ENCODE data around the gene ST6GALNAC2. TPM values are rescaled to one million over a fixed set of nuclear protein-coding genes. Genes with fewer than 3 reads are reported as not detected.

Gene ST6GALNAC2
- total and polyA plus RNA-seq, 2 donors from 2014 or later, result 6.5 to 28.6 TPM

DNA sequence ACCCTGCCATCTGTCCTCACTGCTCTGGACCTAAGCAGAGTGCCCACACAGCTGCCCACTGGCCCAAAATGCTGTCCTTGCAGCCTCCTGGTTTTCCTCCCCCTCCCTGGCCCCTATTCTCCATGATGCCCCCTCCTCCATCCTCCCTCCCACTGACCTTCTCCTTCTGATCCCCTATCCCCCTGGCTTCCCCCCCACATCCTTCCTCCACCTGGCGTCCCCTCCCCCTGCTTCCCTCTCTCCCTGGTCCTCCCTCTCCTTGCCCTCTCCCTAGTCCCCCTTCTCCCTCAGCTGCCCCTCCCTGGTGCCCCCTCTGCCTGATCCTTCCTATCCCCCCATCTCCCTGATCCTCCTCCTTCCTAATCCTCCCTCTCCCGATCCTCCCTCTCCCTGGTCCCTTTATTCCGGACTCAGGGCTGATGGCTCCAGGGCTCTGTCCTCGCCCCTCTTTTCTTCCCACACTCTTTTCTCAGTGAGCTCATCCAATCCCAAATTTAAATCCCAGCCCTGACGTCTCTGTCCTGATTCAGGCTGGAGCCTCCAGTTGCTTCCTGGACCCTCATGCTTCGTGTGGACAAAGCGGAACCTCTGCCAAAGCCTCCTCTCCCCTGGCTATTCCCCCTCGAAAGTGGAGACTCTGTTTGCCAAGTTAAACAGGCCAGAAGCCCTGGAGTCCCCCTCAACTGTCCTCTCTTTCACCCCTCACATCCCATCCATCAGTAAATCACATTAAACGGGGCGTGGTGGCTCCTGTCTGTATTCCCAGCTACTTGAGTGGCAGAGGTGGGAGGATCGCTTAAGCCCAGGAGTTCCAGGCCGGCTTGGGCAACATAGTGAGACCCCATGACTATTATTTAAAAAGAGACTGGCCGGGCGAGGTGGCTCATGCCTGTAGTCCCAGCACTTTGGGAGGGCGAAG lies 66.4 kb downstream of the ST6GALNAC2 start:
- no peak for TF ChIP-seq CTCF (IDR thresholded peaks at IDR 0.05; ENCODE audit: borderline replicate concordance, extremely low read depth, insufficient read depth)
- no peaks in the 10 kb centered on the region for H3K27me3 ChIP-seq (ENCODE audit: control insufficient read depth, insufficient read depth, low read length)
- intact Hi-C loops (cut with DNase I), result no loop called here
- H3K36me3 ChIP-seq (ENCODE audit: control insufficient read depth in 2 of 3, insufficient read depth in 3 of 3, low read length in 3 of 3), result no peaks in the 10 kb centered on the region
- H3K9ac ChIP-seq (ENCODE audit: low read length in 3 of 3), result no peak overlapping the region
- H3K4me1 ChIP-seq (ENCODE audit: control insufficient read depth in 2 of 3, insufficient read depth in 2 of 3, low read depth in 1 of 3, low read length in 3 of 3), result peaks cover 0 to 4% (median 2%) of the 10 kb centered on the region in 3 donors
- no peak overlapping the region for H3K4me3 ChIP-seq (ENCODE audit: low read length in 3 of 3)
- FAIRE-seq (no peak), DNase-seq (peak in 3 of 5 donors; percentile 51 to 78 (median 53))
- no peaks in the 10 kb centered on the region for H3K9me3 ChIP-seq (ENCODE audit: control insufficient read depth in 2 of 3, insufficient read depth in 1 of 3, low read length in 3 of 3)
- H3K27ac ChIP-seq (ENCODE audit: low read depth in 2 of 2, low read length in 2 of 2), result no peak overlapping the region

DNA sequence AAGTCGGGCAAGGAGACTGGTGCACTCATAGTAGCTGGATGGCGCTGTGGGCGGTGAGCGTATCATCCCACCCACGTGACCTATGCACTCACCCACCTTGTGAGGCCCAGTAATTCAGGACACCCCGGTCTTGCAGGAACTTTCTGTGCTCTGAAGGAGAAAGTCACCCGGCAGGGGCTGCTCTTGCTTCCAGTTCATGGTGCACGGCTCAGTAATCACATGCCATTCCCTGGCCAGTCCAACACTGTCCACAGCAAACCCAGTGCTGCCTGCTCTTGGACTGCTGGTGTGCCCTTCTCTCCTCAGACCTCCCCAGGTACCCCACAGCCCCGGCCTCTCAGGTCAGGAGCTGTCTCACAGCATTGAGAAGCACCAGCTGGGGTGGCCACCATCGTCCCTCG lies 68.0 kb downstream of the ST6GALNAC2 start:
- H3K27ac ChIP-seq (ENCODE audit: low read depth in 2 of 2, low read length in 2 of 2), result peak overlapping the region in 1 of 2 donors; percentile 11
- no peaks in the 10 kb centered on the region for H3K36me3 ChIP-seq (ENCODE audit: control insufficient read depth in 2 of 3, insufficient read depth in 3 of 3, low read length in 3 of 3)
- peaks cover 0 to 4% (median 0%) of the 10 kb centered on the region in 3 donors for H3K4me1 ChIP-seq (ENCODE audit: control insufficient read depth in 2 of 3, insufficient read depth in 2 of 3, low read depth in 1 of 3, low read length in 3 of 3)
- no peaks in the 10 kb centered on the region for H3K9me3 ChIP-seq (ENCODE audit: control insufficient read depth in 2 of 3, insufficient read depth in 1 of 3, low read length in 3 of 3)
- no peak for FAIRE-seq
- H3K4me3 ChIP-seq (ENCODE audit: low read length in 3 of 3), result no peak overlapping the region
- DNase-seq, result peak in 4 of 5 donors; percentile 56 to 77 (median 71)
- intact Hi-C loops (cut with DNase I), result no loop called here
- TF ChIP-seq CTCF (IDR thresholded peaks at IDR 0.05; ENCODE audit: borderline replicate concordance, extremely low read depth, insufficient read depth), result no peak
- H3K27me3 ChIP-seq (ENCODE audit: control insufficient read depth, insufficient read depth, low read length), result no peaks in the 10 kb centered on the region
- H3K9ac ChIP-seq (ENCODE audit: low read length in 3 of 3), result no peak overlapping the region

Other genes starting within 250 kb of the ST6GALNAC2 start
- gene PRPSAP1, start 231.9 kb downstream of the ST6GALNAC2 start, total RNA-seq, result 37.6 TPM
- gene PRPSAP1, start 231.9 kb downstream of the ST6GALNAC2 start, polyA plus RNA-seq (ENCODE audit: insufficient read depth, low read depth, low replicate concordance), result 39.9 TPM
- 10.4 TPM for gene SPHK1, start 201.3 kb downstream of the ST6GALNAC2 start, total RNA-seq
- gene SPHK1, start 201.3 kb downstream of the ST6GALNAC2 start, polyA plus RNA-seq (ENCODE audit: insufficient read depth, low read depth, low replicate concordance), result 1.5 TPM
- 21.3 TPM for gene UBE2O, start 132.7 kb downstream of the ST6GALNAC2 start, total RNA-seq
- gene UBE2O, start 132.7 kb downstream of the ST6GALNAC2 start, polyA plus RNA-seq (ENCODE audit: insufficient read depth, low read depth, low replicate concordance), result 5.5 TPM
- not detected for gene AANAT, start 118.3 kb downstream of the ST6GALNAC2 start, total RNA-seq
- gene AANAT, start 118.3 kb downstream of the ST6GALNAC2 start, polyA plus RNA-seq (ENCODE audit: insufficient read depth, low read depth, low replicate concordance), result not detected
- 58.6 TPM for gene RHBDF2, start 84.4 kb downstream of the ST6GALNAC2 start, total RNA-seq
- 6.8 TPM for gene RHBDF2, start 84.4 kb downstream of the ST6GALNAC2 start, polyA plus RNA-seq (ENCODE audit: insufficient read depth, low read depth, low replicate concordance)
- 12.6 TPM for gene CYGB, start 48.2 kb downstream of the ST6GALNAC2 start, total RNA-seq
- 6.7 TPM for gene CYGB, start 48.2 kb downstream of the ST6GALNAC2 start, polyA plus RNA-seq (ENCODE audit: insufficient read depth, low read depth, low replicate concordance)
- 2.2 TPM for gene PRCD, start 45.8 kb downstream of the ST6GALNAC2 start, total RNA-seq
- not detected for gene PRCD, start 45.8 kb downstream of the ST6GALNAC2 start, polyA plus RNA-seq (ENCODE audit: insufficient read depth, low read depth, low replicate concordance)
- gene ST6GALNAC1, start 57.9 kb upstream of the ST6GALNAC2 start, total RNA-seq, result 0.31 TPM
- not detected for gene ST6GALNAC1, start 57.9 kb upstream of the ST6GALNAC2 start, polyA plus RNA-seq (ENCODE audit: insufficient read depth, low read depth, low replicate concordance)
- 130 TPM for gene MXRA7, start 125.1 kb upstream of the ST6GALNAC2 start, total RNA-seq
- gene MXRA7, start 125.1 kb upstream of the ST6GALNAC2 start, polyA plus RNA-seq (ENCODE audit: insufficient read depth, low read depth, low replicate concordance), result 72.4 TPM
- gene JMJD6, start 140.7 kb upstream of the ST6GALNAC2 start, total RNA-seq, result 23.6 TPM
- 34.3 TPM for gene JMJD6, start 140.7 kb upstream of the ST6GALNAC2 start, polyA plus RNA-seq (ENCODE audit: insufficient read depth, low read depth, low replicate concordance)
- gene METTL23, start 141.0 kb upstream of the ST6GALNAC2 start, total RNA-seq, result 38.2 TPM
- 53.0 TPM for gene METTL23, start 141.0 kb upstream of the ST6GALNAC2 start, polyA plus RNA-seq (ENCODE audit: insufficient read depth, low read depth, low replicate concordance)
- gene SRSF2, start 151.5 kb upstream of the ST6GALNAC2 start, total RNA-seq, result 155 TPM
- 129 TPM for gene SRSF2, start 151.5 kb upstream of the ST6GALNAC2 start, polyA plus RNA-seq (ENCODE audit: insufficient read depth, low read depth, low replicate concordance)
- 22.6 TPM for gene MFSD11, start 152.3 kb upstream of the ST6GALNAC2 start, total RNA-seq
- 12.5 TPM for gene MFSD11, start 152.3 kb upstream of the ST6GALNAC2 start, polyA plus RNA-seq (ENCODE audit: insufficient read depth, low read depth, low replicate concordance)

Measured in kidney (tissue), 14 donors.